ENCODE measurements around the gene PLA2G4A. TPM values are rescaled to one million over a fixed set of nuclear protein-coding genes. Genes with fewer than 3 reads are reported as not detected.

The PLA2G4A gene
- polyA plus RNA-seq, 1 of the 3 experiments (the other 2 are of a cell fraction), result 0.26 TPM

DNA sequence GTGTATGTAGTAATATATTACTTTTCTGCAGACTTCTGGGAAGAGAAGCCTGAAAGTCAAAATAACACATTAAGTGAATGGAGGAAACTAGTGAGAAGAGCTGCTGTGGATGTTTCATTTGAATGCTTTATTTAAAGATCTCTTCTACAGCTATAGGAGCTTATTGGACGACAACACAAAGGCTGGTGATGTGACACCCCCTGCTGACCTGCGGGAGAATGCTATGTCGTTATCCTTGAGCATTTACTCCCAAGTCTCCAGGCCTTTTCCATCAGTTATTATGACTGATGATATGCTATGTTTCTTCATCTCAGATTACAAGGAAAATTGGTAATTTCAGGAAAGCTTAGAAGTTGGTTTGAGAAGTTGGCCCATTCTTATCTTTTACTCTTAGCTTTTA lies 22.3 kb upstream of the PLA2G4A start:
- POLR2A ChIA-PET, result no interaction called here

GRCh38 chr1:186807163-186807562 lies 21.6 kb upstream of the PLA2G4A start:
- H3K4me3 ChIP-seq (ENCODE audit: low read depth in 2 of 2, low read length in 1 of 2), result no peak overlapping the region
- H4K20me1 ChIP-seq (ENCODE audit: insufficient read depth), result no peaks in the 10 kb centered on the region
- WGBS (ENCODE audit: low lambda C conversion rate), result 30% methylated on average over 4 of the region's 4 CpGs
- no peak overlapping the region for H3K9ac ChIP-seq
- peaks cover 2% of the 10 kb centered on the region for H3F3A ChIP-seq (replicated peaks; ENCODE audit: insufficient read depth)
- H3K9me3 ChIP-seq, result no peaks in the 10 kb centered on the region
- TF ChIP-seq RXRA (IDR thresholded peaks at IDR 0.05; ENCODE audit: borderline replicate concordance, low read depth) (no peak), USF2 (IDR thresholded peaks at IDR 0.05; ENCODE audit: borderline replicate concordance, low read depth, low read length) (no peak), FOXM1 (IDR thresholded peaks at IDR 0.05; ENCODE audit: low read depth) (no peak), FOXJ3 (CRISPR knock-in tag; IDR thresholded peaks at IDR 0.05) (no peak), RCOR1 (IDR thresholded peaks at IDR 0.05; ENCODE audit: low read length) (no peak), EP300 (IDR thresholded peaks at IDR 0.05; ENCODE audit: borderline replicate concordance in 1 of 2, low read depth in 1 of 2, low read length in 1 of 2) (no peak), GABPA (IDR thresholded peaks at IDR 0.05; ENCODE audit: low read depth) (no peak), TEAD4 (IDR thresholded peaks at IDR 0.05; ENCODE audit: borderline replicate concordance, insufficient read depth) (no peak)
- H3K36me3 ChIP-seq (replicated peaks in 1 of 2; ENCODE audit: control insufficient read depth in 1 of 2, insufficient read depth in 2 of 2, low read length in 1 of 2), result no peaks in the 10 kb centered on the region
- DNase-seq, result no peak
- no peaks in the 10 kb centered on the region for H3K9me2 ChIP-seq
- H3K4me2 ChIP-seq, result no peak overlapping the region
- no peaks in the 10 kb centered on the region for H3K27me3 ChIP-seq (ENCODE audit: insufficient read depth)
- no peaks in the 10 kb centered on the region for H3K4me1 ChIP-seq (ENCODE audit: control insufficient read depth in 1 of 2, insufficient read depth in 2 of 2, low read depth in 1 of 2, low read length in 1 of 2)
- no peak overlapping the region for H3K27ac ChIP-seq (ENCODE audit: low read depth in 2 of 2, low read length in 1 of 2)
- ChIA-PET POLR2A (no interaction called here), CTCF (interaction anchor here (0.9 kb wide), 1 partner anchor 9 kb away, joined by 5 read pairs; no protein-coding TSS in a partner anchor)
- H2AFZ ChIP-seq (ENCODE audit: low read depth), result no peak overlapping the region
- H3K79me2 ChIP-seq (ENCODE audit: insufficient read depth), result no peaks in the 10 kb centered on the region

More for the DNA sequence above, 22.3 kb upstream of the PLA2G4A start:
- WGBS (ENCODE audit: low lambda C conversion rate), result 9% methylated on average over 3 of the region's 3 CpGs
- CTCF ChIA-PET, result interaction anchor here (0.9 kb wide), 1 partner anchor 181 kb away, joined by 3 read pairs; no protein-coding TSS in a partner anchor
- no peak overlapping the region for H3K4me2 ChIP-seq
- H2AFZ ChIP-seq (ENCODE audit: low read depth), result peak overlapping the region; percentile 53; the same call in 1 of the 2 replicates
- H3K9me3 ChIP-seq, result no peaks in the 10 kb centered on the region
- H3F3A ChIP-seq (replicated peaks; ENCODE audit: insufficient read depth), result no peaks in the 10 kb centered on the region
- no peaks in the 10 kb centered on the region for H3K27me3 ChIP-seq (ENCODE audit: insufficient read depth)
- H3K36me3 ChIP-seq (replicated peaks in 1 of 2; ENCODE audit: control insufficient read depth in 1 of 2, insufficient read depth in 2 of 2, low read length in 1 of 2), result no peaks in the 10 kb centered on the region
- H3K4me3 ChIP-seq (ENCODE audit: low read depth in 2 of 2, low read length in 1 of 2), result no peak overlapping the region
- TF ChIP-seq SMC3 (IDR thresholded peaks at IDR 0.05; ENCODE audit: low read depth, low read length) (peak; percentile 57), SIN3A (IDR thresholded peaks at IDR 0.05; ENCODE audit: borderline replicate concordance, low read depth, low read length) (no peak), USF1 (IDR thresholded peaks at IDR 0.05; ENCODE audit: borderline replicate concordance, low read depth) (no peak), ELF1 (IDR thresholded peaks at IDR 0.05) (no peak), CTCF (IDR thresholded peaks at IDR 0.05) (peak; percentile 65), MXI1 (IDR thresholded peaks at IDR 0.05; ENCODE audit: low read depth, low read length) (no peak), RCOR1 (IDR thresholded peaks at IDR 0.05; ENCODE audit: low read length) (no peak), FOXM1 (IDR thresholded peaks at IDR 0.05; ENCODE audit: low read depth) (no peak), FOXJ3 (CRISPR knock-in tag; IDR thresholded peaks at IDR 0.05) (no peak), YY1 (IDR thresholded peaks at IDR 0.05; ENCODE audit: low read depth) (no peak), FOSL2 (IDR thresholded peaks at IDR 0.05; ENCODE audit: borderline replicate concordance, low read depth) (no peak), RAD21 (IDR thresholded peaks at IDR 0.05; ENCODE audit: low read length) (peak; percentile 60), CHD2 (IDR thresholded peaks at IDR 0.05; ENCODE audit: low read length, partially characterized antibody) (no peak), EP300 (IDR thresholded peaks at IDR 0.05; ENCODE audit: borderline replicate concordance in 1 of 2, low read depth in 1 of 2, low read length in 1 of 2) (no peak)
- TF ChIP-seq, protein P1, sequence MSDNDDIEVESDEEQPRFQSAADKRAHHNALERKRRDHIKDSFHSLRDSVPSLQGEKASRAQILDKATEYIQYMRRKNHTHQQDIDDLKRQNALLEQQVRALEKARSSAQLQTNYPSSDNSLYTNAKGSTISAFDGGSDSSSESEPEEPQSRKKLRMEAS (IDR thresholded peaks at IDR 0.05; ENCODE audit: low read depth), result no peak
- H3K79me2 ChIP-seq (ENCODE audit: insufficient read depth), result no peaks in the 10 kb centered on the region
- H4K20me1 ChIP-seq (ENCODE audit: insufficient read depth), result no peaks in the 10 kb centered on the region
- no peak overlapping the region for H3K9ac ChIP-seq
- H3K27ac ChIP-seq (ENCODE audit: low read depth in 2 of 2, low read length in 1 of 2), result no peak overlapping the region
- no peaks in the 10 kb centered on the region for H3K4me1 ChIP-seq (ENCODE audit: control insufficient read depth in 1 of 2, insufficient read depth in 2 of 2, low read depth in 1 of 2, low read length in 1 of 2)
- DNase-seq, result no peak
- no peaks in the 10 kb centered on the region for H3K9me2 ChIP-seq
